RWPE2 (cell line): Measurements from ENCODE around the gene FOSB.

Experiments
- ATAC-seq: fragments of 200-7000 bp; cut with Tn5 transposase; 3 replicates; pipeline ENCODE4 v1.9.1; 2021; ENCODE audit warnings: low read depth
- DNase-seq: peaks from one replicate; pipeline ENCODE4 v3.0.0-alpha.2; 2020; ENCODE audit warnings: low spot score
- H3K27ac ChIP-seq: fragments of 450-650 bp; 2 replicates; pipeline ENCODE4 v1.5.1; 2017; ENCODE audit warnings: mild to moderate bottlenecking; ENCODE audit not compliant: poor library complexity, severe bottlenecking
- H3K27me3 ChIP-seq: fragments of 250-450 bp; sonication (Bioruptor Pico); 2 replicates; pipeline ENCODE4 v1.5.1; 2021; ENCODE audit warnings: mild to moderate bottlenecking, moderate library complexity; ENCODE audit not compliant: insufficient read depth, poor library complexity, severe bottlenecking
- H3K36me3 ChIP-seq: fragments of 250-450 bp; sonication (Bioruptor Pico); 2 replicates; pipeline ENCODE4 v1.5.1; 2020; ENCODE audit warnings: low read depth, mild to moderate bottlenecking, moderate library complexity
- H3K4me1 ChIP-seq: fragments of 250-450 bp; sonication (Bioruptor Pico); 2 replicates; pipeline ENCODE4 v1.5.1; 2021; ENCODE audit warnings: mild to moderate bottlenecking, moderate library complexity; ENCODE audit not compliant: insufficient read depth, poor library complexity, severe bottlenecking
- H3K4me3 ChIP-seq: fragments of 250-450 bp; sonication (Bioruptor Pico); 2 replicates; pipeline ENCODE4 v1.5.1; 2021; ENCODE audit warnings: mild to moderate bottlenecking, moderate library complexity; ENCODE audit not compliant: severe bottlenecking
- H3K9me3 ChIP-seq: fragments of 250-450 bp; sonication (Bioruptor Pico); 2 replicates; pipeline ENCODE4 v1.5.1; 2021; ENCODE audit warnings: mild to moderate bottlenecking, moderate library complexity; ENCODE audit not compliant: severe bottlenecking
- CTCF ChIP-seq: fragments of 450-650 bp; IDR thresholded peaks from one replicate; pipeline ENCODE4 v1.5.1; 2017; ENCODE audit warnings: mild to moderate bottlenecking, moderate library complexity; ENCODE audit not compliant: poor library complexity, severe bottlenecking

FOSB gene

GRCh38 chr19:45446295-45446694, 21.5 kb upstream of the FOSB start:
- Histone ChIP-seq H3K9me3 (no peaks in the 10 kb centered on the region), H3K4me1 (peaks cover 54% of the 10 kb centered on the region), H3K27me3 (no peaks in the 10 kb centered on the region), H3K4me3 (no peak overlapping the region), H3K36me3 (no peaks in the 10 kb centered on the region), H3K27ac (peak overlapping the region; percentile 90)
- peak; percentile 49 for TF ChIP-seq CTCF
- DNase-seq (no peak), ATAC-seq (no peak)

GRCh38 chr19:45446944-45447343, 20.9 kb upstream of the FOSB start:
- TF ChIP-seq CTCF = no peak
- Histone ChIP-seq H3K27me3 (no peaks in the 10 kb centered on the region), H3K4me3 (no peak overlapping the region), H3K9me3 (no peaks in the 10 kb centered on the region), H3K27ac (peak overlapping the region; percentile 90), H3K4me1 (peaks cover 56% of the 10 kb centered on the region), H3K36me3 (no peaks in the 10 kb centered on the region)
- ATAC-seq = peak; percentile 58
- DNase-seq = peak; percentile 96

- H3K27ac ChIP-seq = peak overlapping the region; percentile 90
- no peak for ATAC-seq
These were observed 19.4 kb upstream of the FOSB start for GRCh38 chr19:45448425-45448756.

GRCh38 chr19:45448887-45449299, 18.9 kb upstream of the FOSB start:
- Histone ChIP-seq H3K27ac (peak overlapping the region; percentile 90), H3K9me3 (no peaks in the 10 kb centered on the region), H3K36me3 (no peaks in the 10 kb centered on the region), H3K4me3 (peak overlapping the region; percentile 45), H3K27me3 (no peaks in the 10 kb centered on the region), H3K4me1 (peaks cover 50% of the 10 kb centered on the region)
- DNase-seq = peak; percentile 89
- TF ChIP-seq CTCF = no peak
- ATAC-seq = peak; percentile 72

More at GRCh38 chr19:45448425-45448756, 19.4 kb upstream of the FOSB start:
- no peak for DNase-seq
- no peaks in the 10 kb centered on the region for H3K27me3 ChIP-seq
- no peak overlapping the region for H3K4me3 ChIP-seq
- H3K4me1 ChIP-seq = peaks cover 50% of the 10 kb centered on the region
- no peak for TF ChIP-seq CTCF
- H3K36me3 ChIP-seq = no peaks in the 10 kb centered on the region
- H3K9me3 ChIP-seq = no peaks in the 10 kb centered on the region

- H3K36me3 ChIP-seq = no peaks in the 10 kb centered on the region
- peak overlapping the region; percentile 45 for H3K4me3 ChIP-seq
- H3K27me3 ChIP-seq = no peaks in the 10 kb centered on the region
- H3K4me1 ChIP-seq = peaks cover 45% of the 10 kb centered on the region
- no peaks in the 10 kb centered on the region for H3K9me3 ChIP-seq
- peak overlapping the region; percentile 90 for H3K27ac ChIP-seq
- no peak for TF ChIP-seq CTCF
- ATAC-seq (peak; percentile 21; the same call in 1 of the 3 replicates), DNase-seq (no peak)
These were observed 17.8 kb upstream of the FOSB start for GRCh38 chr19:45450012-45450333.
